HUES64 (cell line): Measurements from ENCODE around the gene DHTKD1. TPM values are rescaled to one million over a fixed set of nuclear protein-coding genes. Genes with fewer than 3 reads are reported as not detected.

Experiments
- H3K27ac ChIP-seq: 2 replicates; pipeline ENCODE4 v1.7.0; 2013; ENCODE audit warnings: low read depth, low read length, inconsistent platforms
- H3K27me3 ChIP-seq: 2 replicates; pipeline ENCODE4 v1.6.1; 2013; ENCODE audit warnings: mild to moderate bottlenecking, low read length; ENCODE audit not compliant: insufficient read depth
- H3K36me3 ChIP-seq: 2 replicates; pipeline ENCODE4 v1.6.1; 2013; ENCODE audit warnings: mild to moderate bottlenecking, low read length; ENCODE audit not compliant: insufficient read depth
- H3K4me1 ChIP-seq: 2 replicates; pipeline ENCODE4 v1.6.1; 2013; ENCODE audit warnings: mild to moderate bottlenecking, low read length, moderate library complexity; ENCODE audit not compliant: insufficient read depth
- H3K4me3 ChIP-seq: 2 replicates; pipeline ENCODE4 v1.5.1; 2013; ENCODE audit warnings: mild to moderate bottlenecking, low read length, moderate library complexity
- H3K9ac ChIP-seq: 2 replicates; pipeline ENCODE4 v1.6.1; 2013; ENCODE audit warnings: mild to moderate bottlenecking, low read depth, low read length
- H3K9me3 ChIP-seq: 2 replicates; pipeline ENCODE4 v1.6.1; 2013; ENCODE audit warnings: low read depth, low read length; ENCODE audit not compliant: insufficient read depth
- WGBS: fragments of 150-250, 120-280 bp; methylation state at CpG from one replicate; pipeline ENCODE4 v1.1.7; 2013; ENCODE audit warnings: missing lambda C conversion rate; 5-methylcytosine and 5-hydroxymethylcytosine counted together
- polyA plus RNA-seq, 2 experiments: library from polyadenylated mRNA; stranded (reverse); fragments of 50-300 nt; gene quantifications; one replicate each; pipeline ENCODE4 v1.2.3, GENCODE V29; 2013

The DHTKD1 gene
- polyA plus RNA-seq (2013, experiment 1 of 2), result 24.2 TPM
- polyA plus RNA-seq (2013, experiment 2 of 2), result 27.3 TPM

- 6% methylated on average over 66 of the region's 66 CpGs for WGBS
- Histone ChIP-seq H3K27me3 (no peaks in the 10 kb centered on the region), H3K4me1 (peaks cover 3% of the 10 kb centered on the region; the same call in 1 of the 2 replicates), H3K9ac (peak within 1 kb of the TSS; percentile 93), H3K36me3 (peaks cover 2% of the 10 kb centered on the region; the same call in 1 of the 2 replicates), H3K4me3 (peak within 1 kb of the TSS; percentile 97), H3K9me3 (no peaks in the 10 kb centered on the region), H3K27ac (peak within 1 kb of the TSS; percentile 88)
Observed at GRCh38 chr10:12068449-12069269, at the start of gene DHTKD1. Gene DHTKD1, plus strand, starts transcription at chr10:12068954. Its CDS starts 80 bp downstream, at chr10:12069034.

- H3K27ac ChIP-seq, result no peak overlapping the region
- no peaks in the 10 kb centered on the region for H3K9me3 ChIP-seq
- peaks cover 3% of the 10 kb centered on the region; the same call in 1 of the 2 replicates for H3K36me3 ChIP-seq
- 95% methylated on average over 9 of the region's 9 CpGs for WGBS
- H3K4me3 ChIP-seq, result no peak overlapping the region
- H3K27me3 ChIP-seq, result no peaks in the 10 kb centered on the region
- H3K4me1 ChIP-seq, result no peaks in the 10 kb centered on the region
- no peak overlapping the region for H3K9ac ChIP-seq
Observed at GRCh38 chr10:12019283-12019971, 49.3 kb upstream of the DHTKD1 start.

- Histone ChIP-seq H3K36me3 (peaks cover 6% of the 10 kb centered on the region; the same call in 1 of the 2 replicates), H3K9ac (no peak overlapping the region)
- 91% methylated on average over 2 of the region's 2 CpGs for WGBS
Observed at GRCh38 chr10:12020574-12020973, 48.2 kb upstream of the DHTKD1 start.

GRCh38 chr10:12022580-12023257, 46.0 kb upstream of the DHTKD1 start:
- Histone ChIP-seq H3K4me3 (no peak overlapping the region), H3K4me1 (no peaks in the 10 kb centered on the region), H3K9me3 (no peaks in the 10 kb centered on the region), H3K9ac (no peak overlapping the region), H3K27ac (no peak overlapping the region), H3K27me3 (no peaks in the 10 kb centered on the region), H3K36me3 (peaks cover 19% of the 10 kb centered on the region)
- WGBS, result 87% methylated on average over 1 of the region's 1 CpG

More at GRCh38 chr10:12020574-12020973, 48.2 kb upstream of the DHTKD1 start:
- H3K9me3 ChIP-seq, result no peaks in the 10 kb centered on the region
- no peak overlapping the region for H3K4me3 ChIP-seq
- no peaks in the 10 kb centered on the region for H3K27me3 ChIP-seq
- no peaks in the 10 kb centered on the region for H3K4me1 ChIP-seq
- H3K27ac ChIP-seq, result no peak overlapping the region

GRCh38 chr10:12025591-12025990, 43.2 kb upstream of the DHTKD1 start:
- peaks cover 44% of the 10 kb centered on the region for H3K36me3 ChIP-seq
- no peak overlapping the region for H3K27ac ChIP-seq
- WGBS, result 95% methylated on average over 5 of the region's 5 CpGs
- H3K4me1 ChIP-seq, result peaks cover 4% of the 10 kb centered on the region; the same call in 1 of the 2 replicates
- no peaks in the 10 kb centered on the region for H3K9me3 ChIP-seq
- H3K4me3 ChIP-seq, result no peak overlapping the region
- no peaks in the 10 kb centered on the region for H3K27me3 ChIP-seq
- H3K9ac ChIP-seq, result no peak overlapping the region

GRCh38 chr10:12027539-12027938, 41.2 kb upstream of the DHTKD1 start:
- Histone ChIP-seq H3K9me3 (no peaks in the 10 kb centered on the region), H3K27me3 (no peaks in the 10 kb centered on the region), H3K9ac (no peak overlapping the region), H3K36me3 (peaks cover 52% of the 10 kb centered on the region), H3K4me3 (no peak overlapping the region), H3K4me1 (peaks cover 4% of the 10 kb centered on the region; the same call in 1 of the 2 replicates), H3K27ac (no peak overlapping the region)
- WGBS, result 95% methylated on average over 2 of the region's 2 CpGs

- Histone ChIP-seq H3K4me1 (peaks cover 4% of the 10 kb centered on the region; the same call in 1 of the 2 replicates), H3K9ac (no peak overlapping the region), H3K36me3 (peaks cover 70% of the 10 kb centered on the region), H3K9me3 (no peaks in the 10 kb centered on the region), H3K4me3 (no peak overlapping the region), H3K27me3 (no peaks in the 10 kb centered on the region), H3K27ac (no peak overlapping the region)
- WGBS, result 92% methylated on average over 4 of the region's 4 CpGs
Observed at GRCh38 chr10:12031404-12031803, 37.4 kb upstream of the DHTKD1 start.

GRCh38 chr10:12036073-12036655, 32.6 kb upstream of the DHTKD1 start:
- Histone ChIP-seq H3K4me3 (no peak overlapping the region), H3K36me3 (peaks cover 36% of the 10 kb centered on the region), H3K27me3 (no peaks in the 10 kb centered on the region), H3K4me1 (peaks cover 9% of the 10 kb centered on the region; the same call in 1 of the 2 replicates), H3K27ac (no peak overlapping the region), H3K9me3 (no peaks in the 10 kb centered on the region), H3K9ac (no peak overlapping the region)
- WGBS, result 96% methylated on average over 2 of the region's 3 CpGs

GRCh38 chr10:12041766-12042408, 26.9 kb upstream of the DHTKD1 start:
- Histone ChIP-seq H3K27me3 (no peaks in the 10 kb centered on the region), H3K9ac (peak overlapping the region; percentile 99), H3K9me3 (no peaks in the 10 kb centered on the region), H3K4me3 (peak overlapping the region; percentile 99), H3K27ac (peak overlapping the region; percentile 98), H3K4me1 (peaks cover 14% of the 10 kb centered on the region), H3K36me3 (no peaks in the 10 kb centered on the region)
- WGBS, result 1% methylated on average over 25 of the region's 26 CpGs

GRCh38 chr10:12042409-12042796, 26.4 kb upstream of the DHTKD1 start:
- WGBS, result under 1% methylated on average over 31 of the region's 31 CpGs
- Histone ChIP-seq H3K9ac (peak overlapping the region; percentile 99), H3K36me3 (no peaks in the 10 kb centered on the region), H3K4me3 (peak overlapping the region; percentile 99), H3K27me3 (no peaks in the 10 kb centered on the region), H3K4me1 (peaks cover 14% of the 10 kb centered on the region), H3K27ac (peak overlapping the region; percentile 98), H3K9me3 (no peaks in the 10 kb centered on the region)
